Mesodermal cell (in vitro differentiated cells): Measurements from ENCODE around the gene TRIM13. TPM values are rescaled to one million over a fixed set of nuclear protein-coding genes. Genes with fewer than 3 reads are reported as not detected.
A peak's percentile ranks its signal among the peaks of the same experiment; 100 is the strongest.
"Not testable (repeated sequence)": the region's sequence is repeated elsewhere in the genome, so short reads cannot be mapped to it uniquely, and the experiment has no call there.

Experiments
- H3K27ac ChIP-seq: 2 replicates; pipeline ENCODE4 v1.7.0; 2013; ENCODE audit warnings: mild to moderate bottlenecking, low read depth, low read length, moderate library complexity; ENCODE audit not compliant: severe bottlenecking
- H3K36me3 ChIP-seq: 2 replicates; pipeline ENCODE4 v1.7.1; 2013; ENCODE audit warnings: mild to moderate bottlenecking, low read length, moderate library complexity; ENCODE audit not compliant: control insufficient read depth, insufficient read depth
- H3K4me1 ChIP-seq: one replicate; pipeline ENCODE4 v1.7.1; 2013; ENCODE audit warnings: mild to moderate bottlenecking, low read length; ENCODE audit not compliant: insufficient read depth, control insufficient read depth, poor library complexity, severe bottlenecking
- H3K4me3 ChIP-seq: 2 replicates; pipeline ENCODE4 v1.7.0; 2013; ENCODE audit warnings: low read length, control low read depth, mild to moderate bottlenecking; ENCODE audit not compliant: insufficient read depth, poor library complexity, severe bottlenecking; ENCODE audit errors: extremely low read depth
- H3K9me3 ChIP-seq: 2 replicates; pipeline ENCODE4 v1.7.1; 2013; ENCODE audit warnings: mild to moderate bottlenecking, low read length, moderate library complexity; ENCODE audit not compliant: control insufficient read depth
- WGBS, 2 experiments: methylation state at CpG; one replicate each; pipeline ENCODE4 v1.1.5; 2013; ENCODE audit warnings: missing lambda C conversion rate in 2 of 2; ENCODE audit not compliant: insufficient coverage in 2 of 2; 5-methylcytosine and 5-hydroxymethylcytosine counted together
- polyA plus RNA-seq, 2 experiments: library from polyadenylated mRNA; stranded (reverse); fragments of 50-300 nt; gene quantifications; one replicate each; pipeline ENCODE4 v1.2.3, GENCODE V29; 2013

Gene TRIM13, protein sequence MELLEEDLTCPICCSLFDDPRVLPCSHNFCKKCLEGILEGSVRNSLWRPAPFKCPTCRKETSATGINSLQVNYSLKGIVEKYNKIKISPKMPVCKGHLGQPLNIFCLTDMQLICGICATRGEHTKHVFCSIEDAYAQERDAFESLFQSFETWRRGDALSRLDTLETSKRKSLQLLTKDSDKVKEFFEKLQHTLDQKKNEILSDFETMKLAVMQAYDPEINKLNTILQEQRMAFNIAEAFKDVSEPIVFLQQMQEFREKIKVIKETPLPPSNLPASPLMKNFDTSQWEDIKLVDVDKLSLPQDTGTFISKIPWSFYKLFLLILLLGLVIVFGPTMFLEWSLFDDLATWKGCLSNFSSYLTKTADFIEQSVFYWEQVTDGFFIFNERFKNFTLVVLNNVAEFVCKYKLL
- polyA plus RNA-seq (2013, experiment 1 of 2) = 37.4 TPM
- polyA plus RNA-seq (2013, experiment 2 of 2) = 35.8 TPM

DNA sequence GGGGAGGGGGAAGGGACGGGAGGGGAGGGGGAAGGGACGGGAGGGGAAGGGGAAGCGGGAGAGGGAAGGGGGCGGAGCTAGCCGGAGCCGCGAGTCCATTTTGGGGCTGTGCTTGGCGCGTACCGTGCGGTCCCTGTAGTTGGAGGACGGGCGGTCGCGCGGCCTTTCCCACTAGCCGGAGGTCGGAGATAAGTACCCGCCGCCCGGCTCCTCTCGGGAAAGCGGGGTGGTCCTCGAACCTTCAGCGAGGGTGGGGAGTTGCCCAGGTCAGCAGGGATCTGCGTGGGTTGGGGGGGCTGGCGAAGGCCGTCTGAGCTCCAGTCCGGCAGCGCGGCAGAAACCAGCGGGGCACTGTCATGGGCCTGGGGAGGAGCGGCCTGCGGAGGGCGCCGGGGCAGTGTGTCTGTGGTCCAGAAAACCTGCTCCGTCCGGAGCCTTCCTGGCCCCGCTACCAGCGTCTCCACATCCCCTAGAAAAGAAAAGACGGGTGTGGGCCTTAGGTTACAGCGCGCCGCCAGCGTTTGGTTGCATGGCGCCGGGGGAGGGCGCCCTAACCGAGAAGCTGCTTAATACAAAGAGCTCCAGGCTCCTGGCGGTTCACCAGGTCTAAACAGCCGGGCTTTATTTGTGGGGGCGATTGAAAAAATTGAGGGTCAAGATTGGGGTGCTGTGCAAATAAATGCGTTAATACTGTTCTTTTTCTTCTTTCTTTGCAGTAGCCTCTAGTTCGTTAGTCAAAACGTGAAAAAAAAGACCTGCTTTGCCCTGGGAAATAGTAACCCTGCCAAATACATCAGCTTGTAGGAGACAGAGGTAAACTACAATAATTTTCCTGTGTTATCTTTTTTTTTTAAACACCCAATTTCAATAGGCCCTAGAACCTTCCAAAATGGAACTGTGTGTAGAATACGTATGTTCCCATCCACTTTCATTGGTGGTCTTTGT is at the start of gene TRIM13:
TSS of gene TRIM13 (plus strand) at position 92 of the 945 bp plus-strand sequence. CDS start 14,899 bp downstream, outside the sequence.
- no peaks in the 10 kb centered on the region for H3K9me3 ChIP-seq
- peaks cover 16% of the 10 kb centered on the region for H3K4me1 ChIP-seq
- peak within 1 kb of the TSS; percentile 97 for H3K27ac ChIP-seq
- peak within 1 kb of the TSS; percentile 79 for H3K4me3 ChIP-seq
- peaks cover 39% of the 10 kb centered on the region for H3K36me3 ChIP-seq
- 1 to 2% methylated on average over 31 to 42 of the region's 56 CpGs for WGBS, 2 experiments

DNA sequence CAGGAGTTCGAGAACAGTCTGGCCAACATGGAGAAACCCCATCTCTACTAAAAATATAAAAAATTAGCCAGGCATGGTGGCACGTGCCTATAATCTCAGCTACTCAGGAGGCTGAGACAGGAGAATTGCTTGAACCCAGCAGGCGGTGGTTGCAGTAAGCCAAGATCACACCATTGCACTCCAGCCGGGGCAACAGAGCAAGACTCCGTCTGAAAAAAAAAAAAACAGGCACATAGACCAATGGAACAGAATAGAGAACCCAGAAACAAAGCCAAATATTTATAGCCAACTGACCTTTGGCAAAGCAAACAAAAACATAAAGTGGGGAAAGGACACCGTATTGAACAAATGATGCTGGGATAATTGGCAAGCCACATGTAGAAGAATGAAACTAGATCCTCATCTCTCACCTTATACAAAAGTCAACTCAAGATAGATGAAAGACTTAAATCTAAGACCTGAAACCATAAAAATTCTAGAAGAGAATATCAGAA is 48.0 kb upstream of the TRIM13 start:
- 70 to 100% methylated on average over 1 to 2 of the region's 6 CpGs for WGBS, 2 experiments
- H3K4me3 ChIP-seq, H3K9me3 ChIP-seq: not testable (repeated sequence)

GRCh38 chr13:49951754-49952535 is 44.9 kb upstream of the TRIM13 start:
- no peaks in the 10 kb centered on the region for H3K36me3 ChIP-seq
- WGBS, 2 experiments = 89% methylated on average over 3 of the region's 7 CpGs; no CpG with 5 or more reads in 1 of the 2 experiments
- H3K27ac ChIP-seq = no peak overlapping the region

More for the DNA sequence above, 48.0 kb upstream of the TRIM13 start:
- not testable (repeated sequence) for H3K27ac ChIP-seq, H3K4me1 ChIP-seq, H3K36me3 ChIP-seq

DNA sequence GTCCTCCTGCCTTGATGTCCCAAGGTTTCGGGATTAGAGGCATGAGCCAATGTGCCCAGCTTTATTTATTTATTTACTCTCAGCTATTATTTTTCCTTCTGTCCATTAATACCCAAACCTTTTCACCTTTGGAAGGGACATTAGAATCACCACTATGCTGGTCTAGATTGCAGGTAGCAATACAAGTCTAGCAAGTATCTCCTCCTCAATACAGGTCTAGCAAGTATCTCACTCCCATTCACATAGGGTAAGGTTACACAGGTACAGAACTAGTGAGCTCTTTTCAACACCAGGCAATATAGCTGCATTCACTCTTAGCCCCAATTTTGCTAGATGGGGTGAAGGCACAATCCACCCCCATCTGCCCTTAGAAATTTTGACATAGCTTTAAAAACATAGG is 43.3 kb upstream of the TRIM13 start:
- Histone ChIP-seq H3K36me3 (no peaks in the 10 kb centered on the region), H3K27ac (no peak overlapping the region), H3K4me1 (no peaks in the 10 kb centered on the region), H3K9me3 (no peaks in the 10 kb centered on the region), H3K4me3 (no peak overlapping the region)
- 91 to 92% methylated on average over 1 of the region's 1 CpG for WGBS, 2 experiments

More at GRCh38 chr13:49951754-49952535, 44.9 kb upstream of the TRIM13 start:
- H3K4me1 ChIP-seq = no peaks in the 10 kb centered on the region
- H3K4me3 ChIP-seq = no peak overlapping the region
- H3K9me3 ChIP-seq = no peaks in the 10 kb centered on the region

- no peak overlapping the region for H3K4me3 ChIP-seq
- 80 to 100% methylated on average over 1 to 2 of the region's 2 CpGs for WGBS, 2 experiments
Observed at GRCh38 chr13:49954674-49955455, 42.0 kb upstream of the TRIM13 start.

DNA sequence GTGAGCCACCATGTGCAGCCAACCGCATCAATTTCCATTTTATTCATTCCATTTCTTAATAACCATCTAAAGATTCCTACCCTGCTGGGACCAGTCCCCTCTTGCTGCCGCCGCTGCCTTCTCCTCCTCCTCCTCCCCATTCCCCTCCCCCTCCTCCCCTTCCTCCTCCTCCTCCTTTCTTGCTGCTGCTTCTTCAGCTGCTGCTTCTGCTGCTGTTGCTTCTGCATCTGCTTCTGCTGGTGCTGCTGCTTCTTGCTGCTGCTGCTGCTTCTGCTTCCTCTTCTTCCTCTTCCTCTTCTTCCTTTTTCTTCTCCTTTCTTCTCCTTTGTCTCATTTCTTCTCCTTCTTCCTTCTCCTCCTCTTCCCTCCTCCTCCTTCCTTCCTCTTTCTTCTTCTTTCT is 40.7 kb upstream of the TRIM13 start:
- Histone ChIP-seq H3K4me3 (no peak overlapping the region), H3K4me1 (no peaks in the 10 kb centered on the region), H3K9me3 (no peaks in the 10 kb centered on the region), H3K36me3 (no peaks in the 10 kb centered on the region), H3K27ac (no peak overlapping the region)
- 88 to 93% methylated on average over 2 to 3 of the region's 3 CpGs for WGBS, 2 experiments

More at GRCh38 chr13:49954674-49955455, 42.0 kb upstream of the TRIM13 start:
- Histone ChIP-seq H3K9me3 (no peaks in the 10 kb centered on the region), H3K27ac (no peak overlapping the region), H3K36me3 (no peaks in the 10 kb centered on the region), H3K4me1 (no peaks in the 10 kb centered on the region)

DNA sequence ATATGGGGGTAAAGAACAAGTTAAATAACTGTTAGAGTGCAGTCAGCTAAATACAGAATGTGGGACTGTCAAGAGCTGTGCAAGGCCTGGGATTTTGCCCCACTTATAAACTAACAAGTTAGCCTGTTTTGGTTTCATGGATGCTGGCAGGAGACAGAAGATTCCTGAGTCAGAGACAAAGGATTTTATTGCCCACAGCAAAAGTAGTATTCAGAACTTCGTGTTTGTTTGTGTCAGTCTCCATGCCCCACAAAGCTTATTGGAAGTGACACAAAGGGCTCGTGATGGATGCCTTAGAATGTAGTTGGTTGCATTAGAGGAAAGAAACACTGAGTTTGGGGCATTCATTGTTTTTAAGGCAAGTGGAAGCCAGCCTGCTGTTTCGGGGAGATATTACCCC is 38.5 kb upstream of the TRIM13 start:
- Histone ChIP-seq H3K27ac (no peak overlapping the region), H3K36me3 (no peaks in the 10 kb centered on the region), H3K4me3 (no peak overlapping the region), H3K4me1 (no peaks in the 10 kb centered on the region), H3K9me3 (no peaks in the 10 kb centered on the region)
- WGBS, 2 experiments = 71 to 81% methylated on average over 2 of the region's 3 CpGs

- Histone ChIP-seq H3K4me1 (no peaks in the 10 kb centered on the region), H3K27ac (no peak overlapping the region), H3K9me3 (no peaks in the 10 kb centered on the region), H3K36me3 (no peaks in the 10 kb centered on the region), H3K4me3 (no peak overlapping the region)
- 86 to 100% methylated on average over 1 to 3 of the region's 4 CpGs for WGBS, 2 experiments
Observed at GRCh38 chr13:49967456-49967855, 29.4 kb upstream of the TRIM13 start.

DNA sequence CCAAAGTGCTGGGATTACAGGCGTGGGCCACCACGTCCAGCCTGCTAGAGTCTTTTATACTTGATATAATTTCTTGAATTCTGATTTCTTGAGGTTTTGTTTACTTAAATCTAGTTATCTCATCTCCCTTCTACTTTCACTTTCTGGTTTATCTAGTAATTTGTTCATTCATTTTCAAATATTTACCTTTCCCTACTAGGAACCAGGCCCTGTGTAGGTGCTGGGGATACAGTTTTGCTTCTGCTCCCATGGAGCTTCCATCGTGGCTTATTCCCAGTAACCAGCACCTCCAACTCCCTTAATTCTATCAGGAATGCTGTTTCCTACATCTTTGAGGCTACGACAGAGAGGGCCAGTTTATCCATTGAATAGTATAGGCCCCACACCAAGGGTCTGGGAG is 24.1 kb upstream of the TRIM13 start:
- WGBS, 2 experiments = 80 to 82% methylated on average over 1 to 2 of the region's 4 CpGs
- no peak overlapping the region for H3K27ac ChIP-seq
- no peaks in the 10 kb centered on the region for H3K36me3 ChIP-seq
- no peak overlapping the region for H3K4me3 ChIP-seq
- H3K4me1 ChIP-seq = no peaks in the 10 kb centered on the region
- H3K9me3 ChIP-seq = no peaks in the 10 kb centered on the region
